Measurements from ENCODE around the gene LGALS13.

LGALS13 gene

GRCh38 chr19:39631178-39631577, 28.9 kb downstream of the LGALS13 start:
- no peak for ATAC-seq (ENCODE audit: insufficient read depth, low read depth)
- H3K4me2 ChIP-seq (ENCODE audit: insufficient read depth, low read length) = no peak overlapping the region
- H3K79me2 ChIP-seq (ENCODE audit: insufficient read depth, low read length) = no peaks in the 10 kb centered on the region
- H3K9ac ChIP-seq (ENCODE audit: low read depth, low read length) = no peak overlapping the region
- H3K36me3 ChIP-seq (ENCODE audit: insufficient read depth, low read length) = no peaks in the 10 kb centered on the region
- H3K27ac ChIP-seq (ENCODE audit: low read length) = no peak overlapping the region
- H2AFZ ChIP-seq (ENCODE audit: low read depth, low read length) = no peak overlapping the region
- H3K4me1 ChIP-seq (ENCODE audit: insufficient read depth, low read length) = no peaks in the 10 kb centered on the region
- no peaks in the 10 kb centered on the region for H3K9me3 ChIP-seq (ENCODE audit: insufficient read depth, low read length, severe bottlenecking)
- H3K27me3 ChIP-seq (ENCODE audit: insufficient read depth, low read length, poor library complexity) = peaks cover 5% of the 10 kb centered on the region
- DNase-seq = no peak
- H3K4me3 ChIP-seq (ENCODE audit: low read depth in 1 of 2, low read length in 2 of 2) = no peak overlapping the region
- TF ChIP-seq EZH2 (IDR thresholded peaks at IDR 0.05; ENCODE audit: borderline replicate concordance, low read depth, low read length, severe bottlenecking) (no peak), CTCF (IDR thresholded peaks at IDR 0.05; ENCODE audit: borderline replicate concordance, extremely low read depth, low read length, poor library complexity, severe bottlenecking) (no peak)
- H4K20me1 ChIP-seq (ENCODE audit: insufficient read depth, low read length) = no peaks in the 10 kb centered on the region

- Histone ChIP-seq H3K36me3 (ENCODE audit: insufficient read depth, low read length) (no peaks in the 10 kb centered on the region), H3K4me1 (ENCODE audit: insufficient read depth, low read length) (no peaks in the 10 kb centered on the region), H2AFZ (ENCODE audit: low read depth, low read length) (no peak overlapping the region), H3K9me3 (ENCODE audit: insufficient read depth, low read length, severe bottlenecking) (no peaks in the 10 kb centered on the region), H4K20me1 (ENCODE audit: insufficient read depth, low read length) (no peaks in the 10 kb centered on the region), H3K27me3 (ENCODE audit: insufficient read depth, low read length, poor library complexity) (peaks cover 2% of the 10 kb centered on the region), H3K4me3 (ENCODE audit: low read depth in 1 of 2, low read length in 2 of 2) (no peak overlapping the region), H3K79me2 (ENCODE audit: insufficient read depth, low read length) (no peaks in the 10 kb centered on the region), H3K9ac (ENCODE audit: low read depth, low read length) (no peak overlapping the region), H3K4me2 (ENCODE audit: insufficient read depth, low read length) (no peak overlapping the region), H3K27ac (ENCODE audit: low read length) (no peak overlapping the region)
- ATAC-seq (ENCODE audit: insufficient read depth, low read depth) (no peak), DNase-seq (no peak)
- no peak for TF ChIP-seq CTCF (IDR thresholded peaks at IDR 0.05; ENCODE audit: borderline replicate concordance, extremely low read depth, low read length, poor library complexity, severe bottlenecking)
Measured at GRCh38 chr19:39631626-39632025, 29.3 kb downstream of the LGALS13 start.

GRCh38 chr19:39637891-39638290, 35.6 kb downstream of the LGALS13 start:
- Histone ChIP-seq H3K27ac (ENCODE audit: low read length) (no peak overlapping the region), H3K36me3 (ENCODE audit: insufficient read depth, low read length) (no peaks in the 10 kb centered on the region), H3K79me2 (ENCODE audit: insufficient read depth, low read length) (no peaks in the 10 kb centered on the region), H3K4me1 (ENCODE audit: insufficient read depth, low read length) (no peaks in the 10 kb centered on the region), H3K4me2 (ENCODE audit: insufficient read depth, low read length) (no peak overlapping the region), H4K20me1 (ENCODE audit: insufficient read depth, low read length) (no peaks in the 10 kb centered on the region), H2AFZ (ENCODE audit: low read depth, low read length) (no peak overlapping the region), H3K27me3 (ENCODE audit: insufficient read depth, low read length, poor library complexity) (peaks cover 3% of the 10 kb centered on the region), H3K9ac (ENCODE audit: low read depth, low read length) (no peak overlapping the region), H3K9me3 (ENCODE audit: insufficient read depth, low read length, severe bottlenecking) (no peaks in the 10 kb centered on the region), H3K4me3 (ENCODE audit: low read depth in 1 of 2, low read length in 2 of 2) (no peak overlapping the region)
- ATAC-seq (ENCODE audit: insufficient read depth, low read depth) (no peak), DNase-seq (no peak)
- TF ChIP-seq CTCF (IDR thresholded peaks at IDR 0.05; ENCODE audit: borderline replicate concordance, extremely low read depth, low read length, poor library complexity, severe bottlenecking) (no peak), EZH2 (IDR thresholded peaks at IDR 0.05; ENCODE audit: borderline replicate concordance, low read depth, low read length, severe bottlenecking) (no peak)

GRCh38 chr19:39641773-39642172, 39.4 kb downstream of the LGALS13 start:
- H4K20me1 ChIP-seq (ENCODE audit: insufficient read depth, low read length) = no peaks in the 10 kb centered on the region
- TF ChIP-seq CTCF (IDR thresholded peaks at IDR 0.05; ENCODE audit: borderline replicate concordance, extremely low read depth, low read length, poor library complexity, severe bottlenecking) (no peak), EZH2 (IDR thresholded peaks at IDR 0.05; ENCODE audit: borderline replicate concordance, low read depth, low read length, severe bottlenecking) (no peak)

More at GRCh38 chr19:39641773-39642172, 39.4 kb downstream of the LGALS13 start:
- Histone ChIP-seq H3K4me3 (ENCODE audit: low read depth in 1 of 2, low read length in 2 of 2) (no peak overlapping the region), H3K9ac (ENCODE audit: low read depth, low read length) (no peak overlapping the region), H2AFZ (ENCODE audit: low read depth, low read length) (no peak overlapping the region), H3K4me1 (ENCODE audit: insufficient read depth, low read length) (no peaks in the 10 kb centered on the region), H3K4me2 (ENCODE audit: insufficient read depth, low read length) (no peak overlapping the region), H3K27me3 (ENCODE audit: insufficient read depth, low read length, poor library complexity) (peaks cover 3% of the 10 kb centered on the region), H3K36me3 (ENCODE audit: insufficient read depth, low read length) (no peaks in the 10 kb centered on the region), H3K79me2 (ENCODE audit: insufficient read depth, low read length) (no peaks in the 10 kb centered on the region), H3K9me3 (ENCODE audit: insufficient read depth, low read length, severe bottlenecking) (no peaks in the 10 kb centered on the region), H3K27ac (ENCODE audit: low read length) (no peak overlapping the region)
- DNase-seq (no peak), ATAC-seq (ENCODE audit: insufficient read depth, low read depth) (no peak)

Data from DND-41 (cell line).